Heart left ventricle (tissue), 13 donors: ENCODE results near the gene FKBP15.

ENCODE experiments used
- CTCF ChIP-seq, 12 donors: fragments of 200-600 bp; sonication (generic) in 4 of 12; IDR thresholded peaks; one replicate each; pipeline versions ENCODE4 v1.5.0 to v1.8.0; 2018 to 2022; ENCODE audit warnings: antibody characterized with exemption in 12 of 12, mild to moderate bottlenecking in 5 of 12
- POLR2A ChIP-seq, 2 donors: fragments of 450-650 bp; IDR thresholded peaks; one replicate each; pipeline ENCODE4 v1.6.1; 2017; ENCODE audit warnings: antibody characterized with exemption in 2 of 2, mild to moderate bottlenecking in 2 of 2, moderate library complexity in 2 of 2
- donor health status: ischemic (EF 13 %, LVEDD 7.1; RV severe dilation, severe dysfunction).
- donor health status: DM: no; HTN: yes; CAD: no.
- donor health status: DM: no; HTN: no; CAD: no.
- donor health status: ischemic (EF 25% LVEDD 6.9; RV normal size, moderate dysfunction).
- donor health status: ischemic (EF 25% LVEDD 5.7; RV mildly dilated, moderate dysfunction).
- donor health status: ischemic (EF 35%, LVEDD 5.7; RV mildly dilated, moderate dysfunction).
- donor health status: nonischemic (EF 11% LVEDD 7.7; RV severe dilation, severe dysfunction).
- donor health status: DM: yes; HTN: yes; CAD: no.
- donor health status: PGD.
- donor health status: ischemic (EF 29% LVEDD 5.4; RV normal size, mild dysfunction).
- donor health status: nonischemic (EF 23%, LVEDD 6.1; RV moderate dilation, normal function).

- TF ChIP-seq CTCF (IDR thresholded peaks at IDR 0.05): no peak
- no peak for TF ChIP-seq POLR2A (IDR thresholded peaks at IDR 0.05)
Observed at GRCh38 chr9:113228130-113228665, 7.1 kb upstream of the FKBP15 start.
